GM12878 (cell line): ENCODE measurements around the gene SNRPD2. TPM values are rescaled to one million over a fixed set of nuclear protein-coding genes. Genes with fewer than 3 reads are reported as not detected.

ENCODE experiments used
- CBX3 ChIP-seq: fragments of 200-600 bp; sonication (generic); IDR thresholded peaks from 2 replicates; pipeline ENCODE4 v1.6.1; 2016; ENCODE audit warnings: low read depth, borderline replicate concordance
- E2F4 ChIP-seq: IDR thresholded peaks from 2 replicates; pipeline ENCODE4 v1.6.1; 2012; ENCODE audit warnings: low read depth, low read length, improper control_type of control experiment
- E2F8 ChIP-seq: fragments of 450-650 bp; IDR thresholded peaks from 2 replicates; pipeline ENCODE4 v1.6.1; 2018; ENCODE audit warnings: mild to moderate bottlenecking, low read depth, moderate library complexity; ENCODE audit not compliant: partially characterized antibody
- ELK1 ChIP-seq: IDR thresholded peaks from 2 replicates; pipeline ENCODE4 v1.6.1; 2012; ENCODE audit warnings: low read depth, low read length, improper control_type of control experiment
- ESRRA ChIP-seq: IDR thresholded peaks from 2 replicates; pipeline ENCODE4 v1.6.1; 2012; ENCODE audit warnings: mild to moderate bottlenecking, low read length, improper control_type of control experiment
- HCFC1 ChIP-seq: fragments of 150-350 bp; IDR thresholded peaks from 2 replicates; pipeline ENCODE4 v1.6.1; 2014; ENCODE audit warnings: low read length
- IKZF2 ChIP-seq, 2 experiments: fragments of 450-650 bp; IDR thresholded peaks; 2 replicates each; pipeline ENCODE4 v1.6.1; 2017; ENCODE audit warnings: mild to moderate bottlenecking in 2 of 2, moderate library complexity in 2 of 2
- KLF5 ChIP-seq: fragments of 450-650 bp; IDR thresholded peaks from 2 replicates; pipeline ENCODE4 v1.6.1; 2014; ENCODE audit warnings: mild to moderate bottlenecking; ENCODE audit not compliant: partially characterized antibody
- MEF2A ChIP-seq: IDR thresholded peaks from 2 replicates; pipeline ENCODE4 v1.6.1; 2011; ENCODE audit warnings: low read depth, mild to moderate bottlenecking, low read length, moderate library complexity; ENCODE audit not compliant: insufficient read depth
- MYC ChIP-seq: IDR thresholded peaks from 2 replicates; pipeline ENCODE4 v1.6.1; 2011; ENCODE audit warnings: mild to moderate bottlenecking, low read length, moderate library complexity, inconsistent platforms; ENCODE audit not compliant: insufficient read depth, insufficient replicate concordance, insufficient read length, severe bottlenecking
- NBN ChIP-seq: fragments of 450-650 bp; IDR thresholded peaks from 2 replicates; pipeline ENCODE4 v1.6.1; 2016
- NR2C1 ChIP-seq: fragments of 450-650 bp; IDR thresholded peaks from 2 replicates; pipeline ENCODE4 v1.6.1; 2017; ENCODE audit warnings: antibody characterized with exemption, mild to moderate bottlenecking, moderate library complexity
- PAX5 ChIP-seq: IDR thresholded peaks from 2 replicates; pipeline ENCODE4 v1.6.1; 2011; ENCODE audit warnings: low read depth, low read length, borderline replicate concordance
- PKNOX1 ChIP-seq: fragments of 450-650 bp; IDR thresholded peaks from 2 replicates; pipeline ENCODE4 v1.6.1; 2016; ENCODE audit warnings: mild to moderate bottlenecking
- POLR2AphosphoS5 ChIP-seq: IDR thresholded peaks from 2 replicates; pipeline ENCODE4 v1.6.1; 2011; ENCODE audit warnings: mild to moderate bottlenecking, low read length, inconsistent platforms
- TAF1 ChIP-seq: IDR thresholded peaks from 2 replicates; pipeline ENCODE4 v1.6.1; 2011; ENCODE audit warnings: mild to moderate bottlenecking, low read depth, low read length, borderline replicate concordance
- YY1 ChIP-seq: IDR thresholded peaks from 2 replicates; pipeline ENCODE4 v1.6.1; 2011; ENCODE audit warnings: low read depth, mild to moderate bottlenecking, low read length
- ZNF687 ChIP-seq: fragments of 450-650 bp; IDR thresholded peaks from 2 replicates; pipeline ENCODE4 v1.6.1; 2017; ENCODE audit warnings: mild to moderate bottlenecking, moderate library complexity
- polyA plus RNA-seq, 11 experiments: library from polyadenylated mRNA; depleted of rRNA in 4 of 11; unstranded in 6 of 11; stranded (reverse) in 5 of 11; fragments of >200 nt; fragmentation: Nextera tagmentation in 4 of 11; fragmentation: Illumina TruSeq in 1 of 11; extraction: Ambion mirVana in 4 of 11; extraction: Trizol in 1 of 11; gene quantifications; 1 replicate in 1 of 11; 2 replicates in 10 of 11; pipeline versions ENCODE4 v1.2.1 to v1.2.3, GENCODE V29; 2011 to 2016; ENCODE audit warnings: inconsistent platforms in 2 of 11, missing spikeins in 2 of 11, low read depth in 1 of 11
- total RNA-seq, 4 experiments: library from RNA; depleted of rRNA in 3 of 4; stranded (reverse); fragments of >200 nt in 3 of 4; fragmentation: Illumina TruSeq in 1 of 4; extraction: Trizol in 1 of 4; gene quantifications; 2 replicates each; pipeline versions ENCODE4 v1.2.1 to v1.2.3, GENCODE V29; 2013 to 2021

The SNRPD2 gene
- total and polyA plus RNA-seq, 10 of the 15 experiments (the other 5 are each of a cell fraction or from before 2014, with no cell fraction given): 526 to 3,621 (median 951) TPM

DNA sequence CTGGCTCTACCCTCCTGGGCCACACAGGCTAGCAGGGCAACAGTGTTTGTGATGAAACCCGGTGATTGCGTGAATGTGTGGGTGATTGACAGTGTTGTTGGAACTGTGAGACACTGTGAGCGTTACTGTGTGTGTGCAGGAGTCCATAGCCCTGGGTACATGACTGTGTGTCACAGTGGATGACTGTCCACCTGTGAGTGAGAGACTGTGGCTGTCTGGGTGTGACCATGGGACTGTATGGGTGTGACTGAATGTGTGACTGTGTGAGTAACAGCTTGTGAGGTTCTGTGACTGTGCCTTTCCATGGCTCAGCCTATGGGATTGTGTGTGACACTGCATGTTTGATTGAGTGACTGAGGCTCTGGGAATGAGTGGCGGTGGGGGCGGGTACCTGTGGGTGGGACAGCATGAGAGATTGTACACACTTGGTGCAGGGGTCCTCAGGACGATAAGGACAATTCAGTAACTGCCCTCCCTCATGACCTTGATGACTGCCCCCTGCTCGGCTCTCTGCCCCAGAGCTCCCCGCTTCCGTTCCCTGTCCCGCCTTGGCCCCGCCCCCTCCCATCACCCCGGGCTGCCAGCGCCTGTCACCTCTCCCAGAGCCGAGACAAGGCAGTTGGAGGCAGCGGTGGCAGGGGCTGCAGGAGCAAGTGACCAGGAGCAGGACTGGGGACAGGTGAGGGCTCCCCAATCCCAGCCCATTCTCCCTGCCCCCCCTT is 24.0 kb downstream of the SNRPD2 start, which contains the start of gene GIPR (continued):
- TF ChIP-seq PAX5 (peak; percentile 17; the same call in 1 of the 2 replicates), ZNF687 (peak; percentile 29; the same call in 1 of the 2 replicates), TAF1 (0 out of 2 replicates have a peak, but pooled peaks have one; percentile 4), MYC (no peak), PKNOX1 (peak; percentile 84), HCFC1 (no peak), IKZF2 (IDR thresholded peaks at IDR 0.05) (peak; percentile 45 to 46; a peak in 2 of 4 replicates), POLR2AphosphoS5 (peak; percentile 53; the same call in 1 of the 2 replicates), KLF5 (no peak), E2F8 (no peak), MEF2A (no peak), NR2C1 (no peak), CBX3 (no peak), YY1 (no peak), E2F4 (no peak), ESRRA (peak; percentile 39; the same call in 1 of the 2 replicates), ELK1 (no peak), NBN (0 out of 2 replicates have a peak, but pooled peaks have one; percentile 14)
